IPS-15b (cell line): ENCODE results near the gene DOK7.

Experiments used
- H3K27me3 ChIP-seq: one replicate; pipeline ENCODE4 v1.6.1; 2013; ENCODE audit warnings: low read length; ENCODE audit not compliant: control insufficient read depth, insufficient read depth
- H3K36me3 ChIP-seq: one replicate; pipeline ENCODE4 v1.6.1; 2013; ENCODE audit warnings: low read length; ENCODE audit not compliant: control insufficient read depth, insufficient read depth
- H3K4me1 ChIP-seq: one replicate; pipeline ENCODE4 v1.6.1; 2013; ENCODE audit warnings: mild to moderate bottlenecking, low read length; ENCODE audit not compliant: control insufficient read depth, insufficient read depth
- H3K4me3 ChIP-seq: one replicate; pipeline ENCODE4 v1.5.1; 2013; ENCODE audit warnings: low read depth, low read length
- H3K9ac ChIP-seq: one replicate; pipeline ENCODE4 v1.6.1; 2013; ENCODE audit warnings: low read depth, mild to moderate bottlenecking, low read length
- H3K9me3 ChIP-seq: one replicate; pipeline ENCODE4 v1.6.1; 2013; ENCODE audit warnings: mild to moderate bottlenecking, low read length; ENCODE audit not compliant: control insufficient read depth, insufficient read depth

Gene DOK7

DNA sequence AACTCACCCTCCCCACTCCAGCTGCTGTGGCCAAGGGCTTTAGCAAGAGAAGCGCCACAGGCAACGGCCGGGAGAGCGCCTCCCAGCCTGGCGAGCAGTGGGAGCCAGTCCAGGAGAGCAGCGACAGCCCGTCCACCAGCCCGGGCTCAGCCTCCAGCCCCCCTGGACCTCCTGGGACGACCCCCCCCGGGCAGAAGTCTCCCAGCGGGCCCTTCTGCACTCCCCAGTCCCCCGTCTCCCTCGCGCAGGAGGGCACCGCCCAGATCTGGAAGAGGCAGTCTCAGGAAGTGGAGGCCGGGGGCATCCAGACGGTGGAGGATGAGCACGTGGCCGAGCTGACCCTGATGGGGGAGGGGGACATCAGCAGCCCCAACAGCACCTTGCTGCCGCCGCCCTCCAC, 32.6 kb upstream of the DOK7 start:
- H3K36me3 ChIP-seq: no peaks in the 10 kb centered on the region
- H3K4me1 ChIP-seq: peaks cover 2% of the 10 kb centered on the region
- no peak overlapping the region for H3K9ac ChIP-seq
- H3K27me3 ChIP-seq: no peaks in the 10 kb centered on the region
- no peaks in the 10 kb centered on the region for H3K9me3 ChIP-seq
- H3K4me3 ChIP-seq: no peak overlapping the region

DNA sequence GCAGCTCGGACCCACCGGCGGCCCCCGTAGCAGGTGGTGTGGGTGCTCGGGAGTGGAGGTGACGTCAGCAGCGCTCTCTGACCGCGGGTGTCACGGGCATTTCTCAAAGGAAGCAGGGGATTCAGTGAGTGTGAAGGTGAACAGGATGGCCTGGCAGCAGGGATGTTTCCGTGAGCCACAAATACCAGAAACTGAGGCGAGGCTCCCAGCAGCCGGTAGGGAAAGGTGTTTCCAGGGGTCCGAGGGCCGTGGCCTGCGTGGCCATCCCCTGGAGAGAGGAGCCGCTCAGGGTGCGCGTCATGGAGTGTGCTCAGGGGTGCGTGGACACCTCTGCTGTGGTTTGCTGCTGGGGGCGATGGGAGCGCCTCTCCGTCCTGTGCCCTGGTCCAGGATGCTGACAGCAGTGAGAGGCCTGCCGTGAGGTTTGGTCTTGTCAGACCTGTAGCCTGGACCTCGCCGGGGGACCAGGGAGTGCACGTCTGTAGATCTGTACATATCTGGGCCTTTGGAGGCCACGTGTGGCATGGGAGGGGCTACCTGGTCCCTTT, 31.6 kb upstream of the DOK7 start:
- no peaks in the 10 kb centered on the region for H3K36me3 ChIP-seq
- no peak overlapping the region for H3K4me3 ChIP-seq
- peaks cover 2% of the 10 kb centered on the region for H3K4me1 ChIP-seq
- H3K27me3 ChIP-seq: no peaks in the 10 kb centered on the region
- no peak overlapping the region for H3K9ac ChIP-seq
- no peaks in the 10 kb centered on the region for H3K9me3 ChIP-seq

DNA sequence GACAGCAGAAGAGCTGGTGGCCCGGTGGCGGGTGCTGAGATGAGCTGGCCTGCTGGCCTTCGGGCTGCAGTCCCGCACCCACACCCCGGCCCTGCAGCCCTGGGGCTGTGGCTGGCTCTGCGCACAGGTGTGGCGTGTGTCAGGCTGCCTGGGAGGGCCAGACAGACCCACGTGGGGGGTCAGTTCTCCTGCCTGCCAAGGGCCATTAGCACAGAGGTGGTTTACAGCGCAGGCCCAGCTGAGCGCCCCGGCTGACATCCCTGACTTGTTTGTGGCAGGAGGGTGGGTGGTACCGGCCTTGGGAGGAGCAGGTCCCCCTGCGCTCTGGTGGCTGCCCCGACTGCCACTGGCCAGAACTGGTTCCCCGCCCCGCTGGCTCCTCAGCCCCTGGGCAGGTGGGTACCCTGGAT, 30.7 kb upstream of the DOK7 start:
- H3K27me3 ChIP-seq: no peaks in the 10 kb centered on the region
- H3K9ac ChIP-seq: no peak overlapping the region
- H3K36me3 ChIP-seq: no peaks in the 10 kb centered on the region
- H3K9me3 ChIP-seq: no peaks in the 10 kb centered on the region
- H3K4me1 ChIP-seq: peaks cover 2% of the 10 kb centered on the region
- no peak overlapping the region for H3K4me3 ChIP-seq

DNA sequence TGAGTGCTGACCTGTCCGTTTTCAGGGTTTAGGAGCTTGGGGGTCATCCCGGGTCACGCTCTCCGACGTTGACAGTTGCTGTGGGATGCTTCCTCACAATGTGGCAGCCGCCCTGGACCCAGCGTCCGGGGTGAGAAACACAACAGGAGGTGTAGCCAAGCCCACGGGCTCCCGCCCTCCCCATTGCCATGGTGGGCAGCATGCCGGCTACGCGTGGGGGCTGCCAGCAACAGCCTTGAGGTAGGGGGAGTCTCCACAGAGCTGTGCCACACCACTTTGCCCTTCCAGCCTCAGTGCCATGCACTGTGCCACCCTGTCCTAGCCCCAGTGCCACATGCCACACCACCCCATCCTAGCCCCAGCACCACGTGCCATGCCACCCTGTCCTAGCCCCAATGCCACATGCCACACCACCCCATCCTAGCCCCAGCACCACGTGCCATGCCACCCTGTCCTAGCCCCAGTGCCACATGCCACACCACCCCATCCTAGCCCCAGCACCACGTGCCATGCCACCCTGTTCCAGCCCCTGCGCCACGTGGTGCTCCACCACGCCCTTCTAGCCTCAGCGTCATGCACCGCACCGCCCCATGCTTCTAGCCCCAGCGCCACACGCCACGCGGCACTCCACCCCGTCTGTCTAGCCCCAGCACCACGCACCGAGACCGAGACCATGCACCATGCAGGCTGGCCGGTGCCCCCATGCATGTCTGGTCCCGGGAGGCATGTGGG, 29.8 kb upstream of the DOK7 start:
- no peaks in the 10 kb centered on the region for H3K9me3 ChIP-seq
- H3K36me3 ChIP-seq: no peaks in the 10 kb centered on the region
- H3K27me3 ChIP-seq: no peaks in the 10 kb centered on the region
- H3K4me1 ChIP-seq: peaks cover 2% of the 10 kb centered on the region
- no peak overlapping the region for H3K9ac ChIP-seq
- H3K4me3 ChIP-seq: no peak overlapping the region

DNA sequence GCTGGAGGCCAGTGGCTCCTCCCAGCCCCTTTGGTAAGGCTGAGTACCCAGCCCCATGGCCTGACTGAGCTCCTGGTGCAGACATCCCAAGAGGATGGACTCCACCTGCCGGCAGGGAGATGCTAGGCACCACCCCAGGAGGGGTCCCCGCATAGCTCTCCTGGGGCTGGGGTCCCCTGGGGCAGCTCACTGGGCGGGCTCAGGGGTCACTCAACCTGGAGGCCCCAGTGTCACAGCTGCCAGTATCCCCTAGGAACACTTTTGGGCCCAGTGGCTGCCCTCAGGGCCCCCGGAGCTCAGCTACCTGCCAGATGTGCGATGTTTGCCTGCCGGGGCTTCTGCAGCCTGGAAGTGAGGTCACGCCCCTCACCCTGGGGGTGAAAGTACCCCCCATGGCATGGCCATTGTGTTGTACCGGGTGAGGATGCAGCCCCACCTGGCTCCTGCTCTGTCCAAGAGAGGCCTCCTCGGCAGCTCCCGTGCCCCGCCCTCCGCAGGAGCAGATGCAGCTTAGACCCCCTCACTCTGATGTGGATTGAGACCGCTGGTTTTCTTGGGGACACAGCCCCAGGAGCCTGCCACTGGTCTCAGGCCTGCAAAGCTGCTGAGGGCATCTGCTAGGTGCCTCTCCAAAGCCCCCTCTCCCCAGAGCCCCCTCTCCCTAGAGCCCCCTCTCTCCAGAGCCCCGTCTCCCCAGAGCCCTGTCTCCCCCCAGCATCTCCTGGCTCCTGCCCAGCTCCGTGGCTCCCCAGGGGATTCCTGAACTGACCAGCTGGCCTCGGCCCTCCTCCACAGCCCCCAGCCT, 28.0 kb upstream of the DOK7 start:
- no peak overlapping the region for H3K4me3 ChIP-seq
- H3K9ac ChIP-seq: no peak overlapping the region
- H3K4me1 ChIP-seq: peaks cover 2% of the 10 kb centered on the region
- H3K36me3 ChIP-seq: no peaks in the 10 kb centered on the region
- no peaks in the 10 kb centered on the region for H3K9me3 ChIP-seq
- no peaks in the 10 kb centered on the region for H3K27me3 ChIP-seq

DNA sequence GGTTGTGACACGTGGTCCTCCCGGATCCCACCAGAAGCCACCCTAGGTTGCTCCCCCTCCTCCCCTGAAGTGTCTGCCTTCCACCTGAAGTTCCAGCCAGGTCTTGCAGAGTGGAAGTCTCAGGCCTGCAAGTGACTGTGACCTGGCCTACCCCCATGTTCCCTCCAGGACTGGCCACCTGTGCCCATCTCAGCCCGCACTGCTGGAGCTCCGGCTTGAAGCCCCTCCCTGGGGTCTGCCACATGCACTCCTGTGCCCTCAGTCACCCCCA, 27.5 kb upstream of the DOK7 start:
- Histone ChIP-seq H3K36me3 (no peaks in the 10 kb centered on the region), H3K9ac (no peak overlapping the region)

DNA sequence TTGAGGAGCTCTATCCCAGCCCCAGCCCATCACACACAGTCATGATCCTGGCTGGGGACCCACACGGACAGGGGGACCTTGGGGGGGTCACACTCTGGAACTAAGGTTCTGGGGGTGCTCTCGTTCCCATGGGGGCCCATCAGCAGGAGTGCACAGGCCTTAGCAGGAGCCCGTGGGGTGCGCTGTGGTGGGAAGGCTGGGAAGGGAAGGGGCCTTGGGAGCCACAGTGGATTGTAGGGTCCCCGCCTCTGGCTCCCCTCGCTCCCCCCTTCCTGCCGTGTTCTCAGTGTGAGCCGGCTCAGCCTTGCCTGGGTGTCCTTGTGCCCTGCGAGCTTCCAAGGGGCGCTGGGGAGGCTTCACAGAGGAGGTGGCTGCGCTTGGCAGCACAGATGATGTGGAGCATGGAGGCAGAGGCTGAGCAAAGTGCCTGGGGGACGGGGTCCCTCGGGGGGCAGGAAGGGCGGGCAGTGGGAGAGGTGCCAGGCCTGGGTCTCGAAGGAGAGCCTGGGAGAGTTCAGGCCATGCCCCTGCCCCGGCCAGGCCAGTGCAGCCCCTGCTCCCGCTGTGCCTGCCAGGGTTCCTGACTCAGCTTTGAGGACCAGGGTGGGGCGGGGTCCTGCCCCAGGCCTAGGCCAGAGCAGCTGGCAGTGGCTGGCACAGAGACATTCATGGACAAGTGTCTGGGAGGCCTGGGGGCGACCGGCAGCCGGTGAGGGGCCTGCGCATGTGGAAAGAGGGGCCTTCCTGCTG, 26.9 kb upstream of the DOK7 start:
- Histone ChIP-seq H3K4me3 (no peak overlapping the region), H3K27me3 (no peaks in the 10 kb centered on the region), H3K36me3 (no peaks in the 10 kb centered on the region), H3K9me3 (no peaks in the 10 kb centered on the region), H3K4me1 (peaks cover 2% of the 10 kb centered on the region), H3K9ac (no peak overlapping the region)

More for the DNA sequence above, 27.5 kb upstream of the DOK7 start:
- Histone ChIP-seq H3K9me3 (no peaks in the 10 kb centered on the region), H3K4me1 (peaks cover 2% of the 10 kb centered on the region), H3K27me3 (no peaks in the 10 kb centered on the region), H3K4me3 (no peak overlapping the region)

DNA sequence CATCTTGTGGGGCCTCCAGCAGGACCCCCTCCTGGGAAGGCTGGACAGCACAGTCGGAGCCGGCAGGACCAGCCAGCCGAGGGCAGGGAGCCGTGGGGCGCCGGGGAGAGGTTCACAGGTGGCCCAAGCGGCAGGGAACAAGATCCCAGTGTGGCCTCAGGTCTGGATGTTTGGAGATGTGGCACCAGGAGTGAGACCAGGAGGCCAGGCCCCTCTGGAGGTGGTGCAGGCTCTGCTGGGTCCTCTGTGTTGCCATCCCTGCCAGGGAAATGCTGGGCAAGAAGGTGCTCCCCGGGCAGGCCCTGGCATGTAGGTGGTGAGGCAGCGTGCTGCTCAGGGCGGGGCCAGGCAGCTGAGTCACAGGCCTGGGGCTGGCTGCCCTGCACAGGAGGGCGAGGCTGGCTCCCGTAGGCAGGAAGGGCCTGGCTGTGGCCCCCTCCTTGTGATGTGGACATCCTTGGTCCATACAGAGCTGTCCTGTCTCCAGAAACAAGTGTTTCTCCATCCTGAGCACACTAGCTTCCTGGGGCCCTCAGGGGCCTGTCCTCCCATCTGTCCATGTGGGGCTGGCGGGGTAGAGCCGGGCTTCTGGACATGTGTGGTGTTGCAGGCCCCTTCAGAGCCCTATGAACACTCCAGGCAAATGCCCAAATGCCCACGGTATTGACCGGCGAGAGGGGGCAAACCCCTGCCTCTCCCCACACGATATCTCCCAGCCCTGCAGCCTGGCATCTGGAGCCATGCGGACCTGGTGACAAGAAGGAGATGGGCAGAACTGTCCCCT, 26.1 kb upstream of the DOK7 start:
- peaks cover 2% of the 10 kb centered on the region for H3K4me1 ChIP-seq
- no peaks in the 10 kb centered on the region for H3K27me3 ChIP-seq
- H3K9me3 ChIP-seq: no peaks in the 10 kb centered on the region
- H3K9ac ChIP-seq: no peak overlapping the region
- no peak overlapping the region for H3K4me3 ChIP-seq
- H3K36me3 ChIP-seq: no peaks in the 10 kb centered on the region

DNA sequence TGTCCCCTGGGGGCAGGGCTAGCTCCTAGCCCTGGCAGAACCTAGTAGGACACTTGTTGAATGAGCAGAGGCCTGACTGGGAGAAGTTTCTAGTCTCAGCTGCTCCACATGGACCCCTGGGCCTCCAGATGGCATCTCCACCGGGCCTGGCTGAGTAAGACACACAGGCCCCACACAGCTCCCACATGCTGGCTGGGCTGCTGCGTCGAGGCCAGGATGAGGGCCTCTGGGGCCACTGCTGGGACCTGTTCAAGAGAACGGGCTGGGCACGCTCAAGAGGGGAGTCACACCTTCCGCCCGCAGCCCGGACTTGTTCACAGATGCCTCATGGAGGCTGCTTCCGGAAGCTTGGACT, 25.5 kb upstream of the DOK7 start:
- Histone ChIP-seq H3K9me3 (no peaks in the 10 kb centered on the region), H3K36me3 (no peaks in the 10 kb centered on the region), H3K27me3 (no peaks in the 10 kb centered on the region), H3K4me1 (peaks cover 2% of the 10 kb centered on the region), H3K4me3 (no peak overlapping the region), H3K9ac (no peak overlapping the region)

DNA sequence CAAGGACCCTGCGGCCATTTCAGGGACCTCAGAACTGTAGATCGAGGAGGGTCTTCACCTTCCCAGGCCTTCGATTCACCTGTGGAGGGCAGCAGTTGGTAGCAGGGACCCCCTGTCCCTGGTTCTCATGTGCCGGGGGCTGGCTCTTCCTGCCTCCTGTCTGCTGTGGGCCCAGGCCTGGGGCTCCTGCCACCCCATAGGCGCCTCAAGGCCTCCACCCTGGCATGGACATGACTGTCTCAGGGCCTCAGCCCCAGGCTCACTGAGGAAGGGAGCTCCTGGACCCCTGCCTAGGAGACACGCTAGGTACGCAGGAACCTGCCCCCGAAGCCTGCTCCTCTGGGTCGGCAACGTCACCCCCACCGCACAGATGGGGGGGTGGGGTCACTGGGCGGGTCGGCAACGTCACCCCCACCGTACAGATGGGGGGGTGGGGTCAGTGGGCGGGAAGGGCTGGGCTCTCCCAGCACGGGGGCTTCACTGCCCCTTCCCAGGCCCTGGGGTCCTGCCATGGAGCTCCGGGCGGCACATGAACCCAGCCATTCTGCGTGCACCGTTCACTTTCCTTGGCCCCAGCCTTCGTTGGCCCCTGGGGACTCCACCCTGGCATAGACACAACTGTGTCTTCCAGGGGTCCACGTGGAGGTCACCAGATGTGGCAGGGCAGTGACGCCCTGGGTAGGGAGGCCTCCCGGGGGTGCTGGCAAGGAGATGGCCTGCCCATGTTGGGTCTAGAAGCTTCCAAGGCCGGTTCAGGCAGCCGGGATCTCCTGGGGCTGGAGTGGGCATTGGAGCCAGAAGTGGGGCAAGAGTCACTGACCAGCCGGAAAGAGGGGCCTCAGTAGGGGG, 24.9 kb upstream of the DOK7 start:
- H3K4me3 ChIP-seq: no peak overlapping the region
- H3K9me3 ChIP-seq: no peaks in the 10 kb centered on the region
- no peak overlapping the region for H3K9ac ChIP-seq
- peaks cover 2% of the 10 kb centered on the region for H3K4me1 ChIP-seq
- H3K36me3 ChIP-seq: no peaks in the 10 kb centered on the region
- H3K27me3 ChIP-seq: no peaks in the 10 kb centered on the region

DNA sequence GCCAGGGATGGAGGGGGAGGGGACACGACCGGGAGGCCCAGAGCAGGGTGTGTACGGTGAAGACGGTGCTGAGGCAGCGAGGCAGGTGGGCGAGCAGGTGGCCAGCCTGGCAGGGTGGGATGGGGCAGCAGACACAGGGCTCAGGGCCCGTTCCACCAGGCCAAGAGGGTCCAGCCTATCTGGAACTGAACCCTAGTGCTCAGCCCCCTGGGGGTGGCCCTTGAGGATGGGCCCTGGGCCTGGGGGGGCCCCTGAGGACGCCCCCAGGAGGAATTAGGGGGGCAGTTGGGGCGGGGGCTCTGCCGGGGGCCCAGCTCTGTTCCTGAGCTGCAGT, 24.3 kb upstream of the DOK7 start:
- Histone ChIP-seq H3K36me3 (no peaks in the 10 kb centered on the region), H3K9ac (no peak overlapping the region), H3K9me3 (no peaks in the 10 kb centered on the region), H3K4me3 (no peak overlapping the region), H3K27me3 (no peaks in the 10 kb centered on the region), H3K4me1 (peaks cover 2% of the 10 kb centered on the region)
